Osteoblast (primary cell): Measurements from ENCODE around the gene TRIM37. TPM values are rescaled to one million over a fixed set of nuclear protein-coding genes. Genes with fewer than 3 reads are reported as not detected.

Experiments used
- DNase-seq: peaks from one replicate; pipeline ENCODE4 v3.0.0; 2011; ENCODE audit warnings: low spot score, mixed read lengths; ENCODE audit not compliant: insufficient read length; ENCODE audit errors: missing footprints
- H2AFZ ChIP-seq: 2 replicates; pipeline ENCODE4 v1.6.0; 2011; ENCODE audit warnings: mild to moderate bottlenecking, low read length
- H3K27ac ChIP-seq: 2 replicates; pipeline ENCODE4 v1.5.1; 2011; ENCODE audit warnings: mild to moderate bottlenecking, low read depth, low read length, moderate library complexity
- H3K27me3 ChIP-seq: 2 replicates; pipeline ENCODE4 v1.6.0; 2012; ENCODE audit warnings: mild to moderate bottlenecking, control low read depth, inconsistent platforms, low read length, moderate library complexity; ENCODE audit not compliant: insufficient read depth
- H3K36me3 ChIP-seq: 2 replicates; pipeline ENCODE4 v1.5.1; 2011; ENCODE audit warnings: mild to moderate bottlenecking, low read length, control low read depth, moderate library complexity; ENCODE audit not compliant: insufficient read depth
- H3K4me1 ChIP-seq: 2 replicates; pipeline ENCODE4 v1.5.1; 2011; ENCODE audit warnings: mild to moderate bottlenecking, low read length, control low read depth, moderate library complexity; ENCODE audit not compliant: insufficient read depth
- H3K4me2 ChIP-seq: 2 replicates; pipeline ENCODE4 v1.6.0; 2011; ENCODE audit warnings: mild to moderate bottlenecking, low read length; ENCODE audit not compliant: insufficient read depth
- H3K4me3 ChIP-seq: fragments of 200-600 bp; sonication (generic); 3 replicates; pipeline ENCODE4 v1.5.1; 2012; ENCODE audit warnings: mild to moderate bottlenecking, low read length, inconsistent platforms; ENCODE audit not compliant: insufficient read depth
- H3K79me2 ChIP-seq: 2 replicates; pipeline ENCODE4 v1.6.0; 2012; ENCODE audit warnings: mild to moderate bottlenecking, low read length, control low read depth, inconsistent platforms; ENCODE audit not compliant: insufficient read depth
- H3K9me3 ChIP-seq: 2 replicates; pipeline ENCODE4 v1.5.1; 2011; ENCODE audit warnings: low read depth, low read length, control low read depth
- H4K20me1 ChIP-seq: 2 replicates; pipeline ENCODE4 v1.6.0; 2012; ENCODE audit warnings: mild to moderate bottlenecking, low read length, control low read depth; ENCODE audit not compliant: insufficient read depth
- total RNA-seq: library from RNA; depleted of rRNA; stranded (reverse); fragments of >200 nt; gene quantifications from 2 replicates; pipeline ENCODE4 v1.2.3, GENCODE V29; 2012
- TF ChIP-seq, protein P1 (sequence below): IDR thresholded peaks from 2 replicates; pipeline ENCODE4 v1.5.1; 2011; ENCODE audit warnings: mild to moderate bottlenecking, low read depth, low read length, moderate library complexity; ENCODE audit errors: extremely low read depth

Gene TRIM37
- total RNA-seq, 1 donor = 40.5 TPM

DNA sequence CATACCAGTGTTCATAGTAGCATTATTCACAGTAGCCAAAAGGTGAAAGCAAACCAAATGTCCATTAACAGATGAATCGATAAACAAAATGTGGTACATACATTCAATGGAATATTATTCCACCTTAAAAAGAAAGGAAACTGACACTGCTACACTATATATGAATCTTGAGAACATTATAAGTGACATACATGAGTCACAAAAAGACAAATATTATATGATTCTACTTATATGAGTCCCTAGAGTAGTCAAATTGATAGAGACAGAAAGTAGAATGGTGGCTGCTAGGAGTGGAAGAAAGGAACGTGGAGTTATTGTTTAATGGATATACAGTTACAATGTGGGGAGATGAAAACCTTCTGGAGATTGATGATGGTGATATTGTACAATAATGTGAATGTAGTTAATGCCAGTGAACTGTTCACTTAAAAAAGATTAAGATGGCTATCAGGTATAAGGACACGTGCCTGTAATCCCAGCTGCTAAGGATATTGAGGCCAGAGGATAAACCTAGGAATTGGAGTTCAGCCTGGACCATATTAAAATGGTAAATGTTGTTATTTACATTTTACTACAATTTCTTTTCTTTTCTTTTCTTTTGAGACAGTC, 20.2 kb upstream of the TRIM37 start:
- TF ChIP-seq, protein P1, sequence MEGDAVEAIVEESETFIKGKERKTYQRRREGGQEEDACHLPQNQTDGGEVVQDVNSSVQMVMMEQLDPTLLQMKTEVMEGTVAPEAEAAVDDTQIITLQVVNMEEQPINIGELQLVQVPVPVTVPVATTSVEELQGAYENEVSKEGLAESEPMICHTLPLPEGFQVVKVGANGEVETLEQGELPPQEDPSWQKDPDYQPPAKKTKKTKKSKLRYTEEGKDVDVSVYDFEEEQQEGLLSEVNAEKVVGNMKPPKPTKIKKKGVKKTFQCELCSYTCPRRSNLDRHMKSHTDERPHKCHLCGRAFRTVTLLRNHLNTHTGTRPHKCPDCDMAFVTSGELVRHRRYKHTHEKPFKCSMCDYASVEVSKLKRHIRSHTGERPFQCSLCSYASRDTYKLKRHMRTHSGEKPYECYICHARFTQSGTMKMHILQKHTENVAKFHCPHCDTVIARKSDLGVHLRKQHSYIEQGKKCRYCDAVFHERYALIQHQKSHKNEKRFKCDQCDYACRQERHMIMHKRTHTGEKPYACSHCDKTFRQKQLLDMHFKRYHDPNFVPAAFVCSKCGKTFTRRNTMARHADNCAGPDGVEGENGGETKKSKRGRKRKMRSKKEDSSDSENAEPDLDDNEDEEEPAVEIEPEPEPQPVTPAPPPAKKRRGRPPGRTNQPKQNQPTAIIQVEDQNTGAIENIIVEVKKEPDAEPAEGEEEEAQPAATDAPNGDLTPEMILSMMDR = no peak
- Histone ChIP-seq H3K4me2 (no peak overlapping the region), H3K4me3 (no peak overlapping the region), H3K27ac (no peak overlapping the region), H3K79me2 (peaks cover 42% of the 10 kb centered on the region), H3K36me3 (peaks cover 20% of the 10 kb centered on the region), H4K20me1 (no peaks in the 10 kb centered on the region), H3K9me3 (no peaks in the 10 kb centered on the region), H2AFZ (no peak overlapping the region), H3K27me3 (no peaks in the 10 kb centered on the region), H3K4me1 (no peaks in the 10 kb centered on the region)
- no peak for DNase-seq

DNA sequence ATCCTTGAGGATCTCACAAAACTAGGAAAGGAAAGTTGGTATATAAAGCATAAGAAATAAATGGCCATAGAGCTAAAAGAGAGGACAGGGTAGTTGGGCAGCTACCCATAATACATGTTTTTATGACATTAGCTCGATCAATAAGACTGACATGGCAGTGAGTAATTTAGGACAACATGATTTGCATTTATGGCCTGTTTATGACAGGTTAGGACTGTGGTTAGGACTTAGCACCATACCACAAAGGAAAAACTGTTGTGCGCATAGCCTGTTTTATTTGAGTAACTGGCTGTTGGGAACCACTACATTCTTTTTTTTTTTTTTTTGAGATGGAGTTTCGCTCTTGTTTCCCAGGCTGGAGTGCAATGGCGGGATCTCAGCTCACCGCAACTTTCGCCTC, 18.0 kb upstream of the TRIM37 start:
- H3K4me1 ChIP-seq = no peaks in the 10 kb centered on the region
- H3K36me3 ChIP-seq = peaks cover 28% of the 10 kb centered on the region
- no peak overlapping the region for H3K4me2 ChIP-seq
- no peaks in the 10 kb centered on the region for H4K20me1 ChIP-seq
- no peak overlapping the region for H3K4me3 ChIP-seq
- no peak overlapping the region for H2AFZ ChIP-seq
- DNase-seq = no peak
- H3K79me2 ChIP-seq = peaks cover 40% of the 10 kb centered on the region
- H3K27me3 ChIP-seq = no peaks in the 10 kb centered on the region
- TF ChIP-seq, protein P1 = no peak
- H3K9me3 ChIP-seq = no peaks in the 10 kb centered on the region
- no peak overlapping the region for H3K27ac ChIP-seq

DNA sequence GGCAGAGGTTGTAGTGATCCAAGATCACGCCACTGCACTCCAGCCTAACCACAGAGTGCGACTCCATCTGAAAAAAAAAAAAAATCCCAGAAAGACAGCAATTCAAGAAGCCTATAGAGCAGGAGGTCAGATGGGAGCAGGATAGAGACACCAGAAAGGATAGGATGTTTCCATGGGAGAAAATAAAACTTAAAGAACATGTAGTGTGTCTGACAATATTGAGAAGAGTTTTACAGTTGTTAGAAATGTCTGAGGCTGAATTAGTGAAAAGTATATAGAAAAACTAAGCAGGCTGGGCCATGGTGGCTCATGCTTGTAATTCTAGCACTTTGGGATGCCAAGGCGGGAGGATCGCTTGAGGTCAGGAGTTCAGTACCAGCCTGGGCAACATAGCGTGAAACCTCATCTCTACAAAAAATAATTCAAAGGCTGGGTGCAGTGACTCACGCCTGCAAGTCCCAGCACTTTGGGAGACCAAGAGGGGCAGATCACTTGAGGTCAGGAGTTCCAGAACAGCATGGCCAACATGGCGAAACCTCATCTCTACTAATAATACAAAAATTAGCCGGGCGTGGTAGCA, 15.3 kb upstream of the TRIM37 start:
- Histone ChIP-seq H3K4me3 (no peak overlapping the region), H3K9me3 (no peaks in the 10 kb centered on the region), H3K4me1 (no peaks in the 10 kb centered on the region), H3K27ac (no peak overlapping the region), H3K36me3 (peaks cover 19% of the 10 kb centered on the region), H4K20me1 (no peaks in the 10 kb centered on the region), H3K27me3 (no peaks in the 10 kb centered on the region), H2AFZ (no peak overlapping the region), H3K4me2 (no peak overlapping the region), H3K79me2 (peaks cover 39% of the 10 kb centered on the region)
- TF ChIP-seq, protein P1 = no peak
- DNase-seq = no peak

DNA sequence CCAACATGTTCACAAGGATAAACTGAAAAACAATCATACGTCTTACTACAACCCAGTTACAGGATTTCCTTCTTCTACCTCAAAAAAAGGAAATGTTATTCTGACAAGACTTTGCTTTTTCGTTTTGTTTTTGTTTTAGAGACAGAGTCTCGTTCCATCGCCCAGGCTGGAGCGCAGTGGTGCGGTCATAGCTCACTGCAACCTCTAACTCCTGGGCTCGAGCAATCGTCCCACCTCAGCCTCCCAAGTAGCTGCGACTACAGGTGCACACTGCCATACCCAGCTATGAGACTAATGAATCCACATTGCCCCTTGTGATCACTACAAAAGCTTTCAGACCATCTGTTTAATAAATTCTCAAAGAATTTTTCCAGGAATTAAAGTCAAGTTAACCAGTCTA, 8.8 kb upstream of the TRIM37 start:
- H3K27ac ChIP-seq = no peak overlapping the region
- peaks cover 25% of the 10 kb centered on the region for H3K36me3 ChIP-seq
- no peak for DNase-seq
- TF ChIP-seq, protein P1 = no peak
- H3K9me3 ChIP-seq = no peaks in the 10 kb centered on the region
- no peak overlapping the region for H3K4me3 ChIP-seq
- H4K20me1 ChIP-seq = no peaks in the 10 kb centered on the region
- H3K4me2 ChIP-seq = no peak overlapping the region
- H3K27me3 ChIP-seq = no peaks in the 10 kb centered on the region
- peaks cover 21% of the 10 kb centered on the region for H3K79me2 ChIP-seq
- H2AFZ ChIP-seq = no peak overlapping the region
- no peaks in the 10 kb centered on the region for H3K4me1 ChIP-seq
